Hepatocyte (in vitro differentiated cells): ENCODE results near the gene AKR7A2.

Experiments
- EZH2 ChIP-seq: fragments of 200-600 bp; sonication (generic); IDR thresholded peaks from 2 replicates; pipeline ENCODE4 v1.6.1; 2016; ENCODE audit warnings: antibody characterized with exemption, mild to moderate bottlenecking, borderline replicate concordance
- EZH2phosphoT487 ChIP-seq: fragments of 200-600 bp; sonication (generic); IDR thresholded peaks from one replicate; pipeline ENCODE4 v1.6.1; 2018; ENCODE audit warnings: antibody characterized with exemption, mild to moderate bottlenecking, low read depth, moderate library complexity; ENCODE audit not compliant: unreplicated experiment, severe bottlenecking
- TF ChIP-seq, protein P1 (sequence below): fragments of 200-600 bp; sonication (generic); IDR thresholded peaks from 2 replicates; pipeline ENCODE4 v1.5.1; 2016; ENCODE audit warnings: antibody characterized with exemption, mild to moderate bottlenecking; ENCODE audit not compliant: poor library complexity

DNA sequence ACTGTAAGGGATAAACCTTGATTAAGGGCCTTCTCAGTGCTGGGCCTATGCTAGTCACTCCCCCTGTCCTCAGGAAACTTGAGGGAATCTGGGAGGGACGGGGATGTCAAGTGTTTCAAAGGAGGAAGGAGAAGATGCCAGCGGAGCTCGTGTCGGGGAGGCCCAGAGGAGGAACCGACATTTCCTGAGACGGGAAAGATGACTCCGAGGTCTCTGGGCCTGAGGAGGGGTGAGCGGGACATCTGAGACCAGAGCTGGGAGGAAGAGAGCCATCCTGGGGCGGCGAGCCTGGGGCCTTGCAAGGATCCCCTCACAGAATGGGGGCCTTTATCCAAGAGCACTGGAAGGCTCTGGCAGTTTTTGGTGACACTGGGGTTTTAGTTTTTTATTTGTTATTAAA lies 10.5 kb upstream of the AKR7A2 start:
- TF ChIP-seq, protein P1, sequence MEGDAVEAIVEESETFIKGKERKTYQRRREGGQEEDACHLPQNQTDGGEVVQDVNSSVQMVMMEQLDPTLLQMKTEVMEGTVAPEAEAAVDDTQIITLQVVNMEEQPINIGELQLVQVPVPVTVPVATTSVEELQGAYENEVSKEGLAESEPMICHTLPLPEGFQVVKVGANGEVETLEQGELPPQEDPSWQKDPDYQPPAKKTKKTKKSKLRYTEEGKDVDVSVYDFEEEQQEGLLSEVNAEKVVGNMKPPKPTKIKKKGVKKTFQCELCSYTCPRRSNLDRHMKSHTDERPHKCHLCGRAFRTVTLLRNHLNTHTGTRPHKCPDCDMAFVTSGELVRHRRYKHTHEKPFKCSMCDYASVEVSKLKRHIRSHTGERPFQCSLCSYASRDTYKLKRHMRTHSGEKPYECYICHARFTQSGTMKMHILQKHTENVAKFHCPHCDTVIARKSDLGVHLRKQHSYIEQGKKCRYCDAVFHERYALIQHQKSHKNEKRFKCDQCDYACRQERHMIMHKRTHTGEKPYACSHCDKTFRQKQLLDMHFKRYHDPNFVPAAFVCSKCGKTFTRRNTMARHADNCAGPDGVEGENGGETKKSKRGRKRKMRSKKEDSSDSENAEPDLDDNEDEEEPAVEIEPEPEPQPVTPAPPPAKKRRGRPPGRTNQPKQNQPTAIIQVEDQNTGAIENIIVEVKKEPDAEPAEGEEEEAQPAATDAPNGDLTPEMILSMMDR, result no peak
- TF ChIP-seq EZH2 (no peak), EZH2phosphoT487 (no peak)
